Measurements from ENCODE around the gene HOXA5. TPM values are rescaled to one million over a fixed set of nuclear protein-coding genes. Genes with fewer than 3 reads are reported as not detected.

Gene HOXA5
- total RNA-seq, 1 experiment from 2014 or later, result not detected

DNA sequence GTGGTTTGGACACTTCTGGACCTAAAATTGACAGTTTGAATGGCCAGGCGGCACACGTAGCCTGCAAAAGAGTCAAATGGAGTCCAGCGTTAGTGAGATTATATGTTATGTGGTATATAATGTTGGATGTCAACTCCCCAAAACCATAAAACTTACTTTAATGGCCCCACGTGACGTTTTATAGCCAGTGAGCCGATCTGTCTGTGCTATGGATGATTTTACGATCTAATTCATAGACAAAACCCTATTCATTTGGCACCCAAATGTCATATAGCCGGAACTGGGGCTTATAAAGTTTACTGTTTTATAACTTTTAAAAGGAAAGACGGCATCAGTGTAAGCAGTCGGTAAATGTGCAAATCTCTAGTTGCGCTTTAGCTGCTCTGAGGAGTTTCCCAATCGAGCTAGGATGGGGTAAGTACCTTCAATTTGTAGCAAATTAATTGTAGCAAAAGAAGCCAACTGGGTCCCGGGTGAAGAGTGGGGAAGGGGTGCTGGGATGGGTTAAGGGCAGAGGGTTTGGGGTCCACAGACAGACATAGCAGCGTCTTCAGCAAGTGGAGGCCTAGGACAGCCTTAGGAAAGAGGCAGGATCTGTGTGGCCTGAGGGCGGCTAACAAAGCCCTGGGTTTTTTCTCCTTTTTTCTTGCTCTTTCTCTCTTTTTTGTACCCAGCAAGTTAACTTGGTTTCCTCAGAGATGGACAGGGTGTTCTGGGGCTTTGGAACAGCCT lies 3.2 kb downstream of the HOXA5 start:
- no peak overlapping the region for H3K27ac Mint-ChIP-seq
- Histone ChIP-seq H2BK12ac (ENCODE audit: insufficient read length, low read depth, low read length) (no peak overlapping the region), H4K8ac (replicated peaks; ENCODE audit: insufficient read length, low read depth, low read length) (no peak overlapping the region), H3K4ac (ENCODE audit: low read depth, low read length) (no peak overlapping the region), H3K56ac (ENCODE audit: insufficient read length, low read depth, low read length) (no peak overlapping the region), H3K23ac (ENCODE audit: insufficient read length, low read depth, low read length) (no peak overlapping the region), H2AFZ (ENCODE audit: low read length) (no peak overlapping the region), H3T11ph (ENCODE audit: low read length) (no peak overlapping the region), H3K4me2 (ENCODE audit: insufficient read depth, insufficient read length, low read length) (no peak overlapping the region), H3K9ac (ENCODE audit: extremely low read depth, insufficient read length, low read length) (no peak overlapping the region), H3K27ac (ENCODE audit: insufficient read length, low read depth, low read length) (no peak overlapping the region), H3K27me3 (ENCODE audit: insufficient read depth, low read length) (peaks cover 98% of the 10 kb centered on the region), H4K5ac (ENCODE audit: insufficient read length, low read depth, low read length) (no peak overlapping the region), H3K14ac (ENCODE audit: insufficient read depth, low read length) (no peak overlapping the region), H3K79me2 (ENCODE audit: insufficient read depth, low read length) (no peaks in the 10 kb centered on the region), H2BK120ac (ENCODE audit: low read depth, low read length, poor library complexity, severe bottlenecking) (no peak overlapping the region), H3K18ac (ENCODE audit: insufficient read length, low read depth, low read length) (no peak overlapping the region), H3K79me1 (ENCODE audit: insufficient read depth, low read depth, low read length, poor library complexity, severe bottlenecking) (no peaks in the 10 kb centered on the region), H2AK5ac (ENCODE audit: insufficient read length, low read length) (no peak overlapping the region), H4K20me1 (ENCODE audit: control insufficient read depth, insufficient read depth, insufficient read length) (no peaks in the 10 kb centered on the region), H4K91ac (ENCODE audit: insufficient read length, low read depth, low read length) (no peak overlapping the region), H3K23me2 (ENCODE audit: insufficient read length, low read depth, low read length, poor library complexity, severe bottlenecking) (peaks cover 10% of the 10 kb centered on the region), H2BK15ac (ENCODE audit: low read depth, low read length) (no peak overlapping the region), H3K9me3 (ENCODE audit: control insufficient read depth, low read depth, low read length) (no peaks in the 10 kb centered on the region), H2BK5ac (ENCODE audit: insufficient read length, low read length) (no peak overlapping the region), H3K4me1 (ENCODE audit: insufficient read depth, low read length) (no peaks in the 10 kb centered on the region), H2BK20ac (ENCODE audit: low read depth, low read length, poor library complexity, severe bottlenecking) (no peak overlapping the region)
- H3K9me3 Mint-ChIP-seq, result peaks cover 0 to 19% of the 10 kb centered on the region in 2 experiments
- H3K4me1 Mint-ChIP-seq, result peaks cover 7 to 16% of the 10 kb centered on the region in 2 experiments
- no peaks in the 10 kb centered on the region; a peak in 1 of 7 replicates for H3K36me3 Mint-ChIP-seq (ENCODE audit: insufficient read depth in 1 of 3, low read depth in 3 of 3)
- H3K27me3 Mint-ChIP-seq (ENCODE audit: low read depth), result peaks cover 100% of the 10 kb centered on the region
- no peak overlapping the region for H3K4me3 Mint-ChIP-seq
- no CpG with 5 or more reads among the region's 15 CpGs for WGBS (ENCODE audit: extremely low coverage, insufficient read length, low lambda C conversion rate)
- no peak for TF ChIP-seq CTCF (conservative IDR thresholded peaks at IDR 0.05)
- no peak for DNase-seq

All from H9 (cell line).